K562 (cell line): ENCODE data around the gene BSN. TPM values are rescaled to one million over a fixed set of nuclear protein-coding genes. Genes with fewer than 3 reads are reported as not detected.

Experiments used
- ATAC-seq: fragments of 200-7000 bp; cut with Tn5 transposase; 3 replicates; pipeline ENCODE4 v1.9.1; 2020; ENCODE audit warnings: moderate library complexity
- BruUV-seq: library from RNA; stranded (reverse); fragments of 400-500 nt; replicated peaks from 2 replicates; lab custom pipeline; 2021; lab: Mats Ljungman, UMichigan
- CTCF ChIA-PET: fragments of 300-600 bp; formaldehyde crosslinking; extraction: SDS; loops from one replicate; lab custom pipeline; 2021; ENCODE audit warnings: low intra/inter-chr PET ratio; lab: Yijun Ruan, JAX
- POLR2A ChIA-PET: fragments of 300-600, 350-650 bp; sonication (Branson Sonifier 250); formaldehyde crosslinking; extraction: SDS; loops from one replicate; lab custom pipeline; 2021; ENCODE audit warnings: antibody characterized with exemption, inconsistent platforms; lab: Yijun Ruan, JAX
- DNase-seq, 4 experiments: peaks; one replicate each; pipeline versions ENCODE4 v3.0.0 to v3.0.0-alpha.2; 2011 to 2018; ENCODE audit warnings: low spot score in 3 of 4, mixed read lengths in 3 of 4; ENCODE audit errors: extremely low read depth in 1 of 4
- FAIRE-seq: peaks from 2 replicates; lab custom pipeline; 2011; peaks lifted over from hg19 to GRCh38; lab: Jason Lieb, UNC
- H2AFZ ChIP-seq: 2 replicates; pipeline ENCODE4 v1.6.0; 2011; ENCODE audit warnings: low read depth, low read length, control low read depth, inconsistent platforms
- H3K27ac ChIP-seq: fragments of 200-600 bp; 3 replicates; pipeline ENCODE4 v1.8.0; 2011; ENCODE audit warnings: low read depth, mild to moderate bottlenecking, control low read depth, inconsistent platforms, low read length, moderate library complexity, mixed read lengths; ENCODE audit errors: extremely low read depth
- H3K27me3 ChIP-seq, 2 experiments: fragments of 300-600 bp in 1 of 2; 2 replicates in 1 of 2; 3 replicates in 1 of 2; pipeline versions ENCODE4 v1.6.0 to v1.8.0; 2011; ENCODE audit warnings: inconsistent platforms in 2 of 2, low read length in 2 of 2, mild to moderate bottlenecking in 1 of 2, mixed read lengths in 1 of 2, moderate library complexity in 1 of 2; ENCODE audit not compliant: control insufficient read depth in 2 of 2, insufficient read depth in 2 of 2
- H3K36me3 ChIP-seq: fragments of 300-600 bp; 3 replicates; pipeline ENCODE4 v1.8.0; 2011; ENCODE audit warnings: mild to moderate bottlenecking, low read length, inconsistent platforms; ENCODE audit not compliant: control insufficient read depth, insufficient read depth
- H3K4me1 ChIP-seq, 2 experiments: fragments of 200-600 bp in 1 of 2; replicated peaks in 1 of 2; 2 replicates in 1 of 2; 3 replicates in 1 of 2; pipeline versions ENCODE4 v1.5.1 to v1.8.0; 2011; ENCODE audit warnings: inconsistent platforms in 2 of 2, low read length in 2 of 2, mild to moderate bottlenecking in 1 of 2, mixed read lengths in 1 of 2, moderate library complexity in 1 of 2; ENCODE audit not compliant: control insufficient read depth in 2 of 2, insufficient read depth in 2 of 2
- H3K4me2 ChIP-seq: 2 replicates; pipeline ENCODE4 v1.6.1; 2011; ENCODE audit warnings: low read length, control low read depth, inconsistent platforms, mixed read lengths; ENCODE audit not compliant: insufficient read depth
- H3K4me3 ChIP-seq: fragments of 200-600 bp; sonication (generic), shearing (Covaris generic); 2 replicates; pipeline ENCODE4 v1.5.1; 2016; ENCODE audit warnings: control low read depth, inconsistent platforms
- H3K79me2 ChIP-seq: fragments of 200-600 bp; 3 replicates; pipeline ENCODE4 v1.8.0; 2011; ENCODE audit warnings: low read length, inconsistent platforms; ENCODE audit not compliant: control insufficient read depth, insufficient read depth
- H3K9ac ChIP-seq, 2 experiments: 2 replicates each; pipeline versions ENCODE4 v1.6.0 to v1.6.1; 2011; ENCODE audit warnings: low read depth in 2 of 2, low read length in 2 of 2, control low read depth in 1 of 2, inconsistent platforms in 1 of 2, mild to moderate bottlenecking in 1 of 2, mixed read lengths in 1 of 2; ENCODE audit not compliant: insufficient read depth in 1 of 2
- H3K9me1 ChIP-seq: one replicate; pipeline ENCODE4 v1.6.0; 2011; ENCODE audit warnings: inconsistent platforms, mild to moderate bottlenecking, low read length, moderate library complexity; ENCODE audit not compliant: control insufficient read depth, insufficient read depth
- H3K9me3 ChIP-seq: replicated peaks from 2 replicates; pipeline ENCODE4 v1.5.1; 2011; ENCODE audit warnings: low read depth, low read length, inconsistent platforms; ENCODE audit not compliant: control insufficient read depth, insufficient read depth
- H4K20me1 ChIP-seq: replicated peaks from 2 replicates; pipeline ENCODE4 v1.6.1; 2011; ENCODE audit warnings: low read length, inconsistent platforms, mixed read lengths; ENCODE audit not compliant: control insufficient read depth, insufficient read depth
- AFF4 ChIP-seq: sonication (generic); formaldehyde crosslinking; IDR thresholded peaks from 2 replicates; pipeline ENCODE4 v1.8.0; 2023; ENCODE audit warnings: mild to moderate bottlenecking, missing genetic modification reagents
- CEBPG ChIP-seq, 3 experiments: fragments of 200-800 bp in 1 of 3; sonication (Bioruptor generic) in 1 of 3; sonication (generic) in 1 of 3; formaldehyde crosslinking in 1 of 3; IDR thresholded peaks in 2 of 3; conservative IDR thresholded peaks in 1 of 3; 2 replicates each; pipeline versions ENCODE4 v1.6.1 to v1.8.0; 2016 to 2022; ENCODE audit warnings: missing compliant biosample characterization in 2 of 3, missing genetic modification characterization in 2 of 3, mild to moderate bottlenecking in 1 of 3, missing genetic modification reagents in 1 of 3
- NELFE ChIP-seq: IDR thresholded peaks from 2 replicates; pipeline ENCODE4 v1.6.1; 2011; ENCODE audit warnings: mild to moderate bottlenecking; ENCODE audit not compliant: insufficient read depth, insufficient read length
- ZNF407 ChIP-seq: fragments of 450-650 bp; IDR thresholded peaks from 2 replicates; pipeline ENCODE4 v1.6.1; 2016; ENCODE audit warnings: low read depth
- in situ Hi-C: fragments of 300-500 bp; cut with MboI; formaldehyde crosslinking; loops from 4 replicates; pipeline ENCODE4 v1.15.0; 2018; ENCODE audit warnings: inconsistent platforms, mixed read lengths
- intact Hi-C: fragments of 100-400 bp; cut with micrococcal nuclease; formaldehyde crosslinking; loops from 2 replicates; pipeline ENCODE4 v1.14.2; 2022
- polyA plus RNA-seq, 8 experiments: library from polyadenylated mRNA; depleted of rRNA in 4 of 8; stranded (reverse) in 5 of 8; unstranded in 3 of 8; fragments of >200 nt; fragmentation: Nextera tagmentation in 2 of 8; fragmentation: Illumina TruSeq in 1 of 8; extraction: Ambion mirVana in 2 of 8; extraction: Trizol in 1 of 8; gene quantifications; 2 replicates each; pipeline versions ENCODE4 v1.2.1 to v1.2.3, GENCODE V29; 2011 to 2014; ENCODE audit warnings: inconsistent platforms in 1 of 8, missing spikeins in 1 of 8
- total RNA-seq, 7 experiments: library from RNA; depleted of rRNA in 6 of 7; stranded (reverse); fragments of >200 nt in 6 of 7; fragmentation: Illumina TruSeq in 2 of 7; extraction: Trizol in 2 of 7; gene quantifications; 2 replicates each; pipeline versions ENCODE4 v1.2.1 to v1.2.3, GENCODE V29; 2011 to 2021; ENCODE audit warnings: low replicate concordance in 1 of 7

BSN gene
- total and polyA plus RNA-seq, 9 of the 15 experiments (the other 6 are each of a cell fraction or from before 2014, with no cell fraction given), result 0.03 to 1.5 (median 0.29) TPM

- no peak for TF ChIP-seq AFF4 (CRISPR knock-in tag)
Observed at GRCh38 chr3:49523756-49524747, 30.2 kb upstream of the BSN start (continued).

GRCh38 chr3:49529567-49529966, 24.7 kb upstream of the BSN start:
- H3K27ac ChIP-seq, result no peak overlapping the region
- H3K4me1 ChIP-seq, result peaks cover 5% of the 10 kb centered on the region in 2 experiments; a peak in 4 of 5 replicates
- H3K79me2 ChIP-seq, result no peaks in the 10 kb centered on the region
- BruUV-seq, result no TSS peak
- intact Hi-C loops (no loop called here), in situ Hi-C loops (no loop called here)
- H3K9me3 ChIP-seq, result no peaks in the 10 kb centered on the region
- ChIA-PET CTCF (no interaction called here), POLR2A (interaction anchor here (0.6 to 0.9 kb wide), 3 partner anchors 8 to 36 kb away, joined by 3 to 6 read pairs (median 4); no protein-coding TSS in a partner anchor)
- no peak overlapping the region for H3K4me3 ChIP-seq
- no peak overlapping the region for H2AFZ ChIP-seq
- no peak overlapping the region for H3K9ac ChIP-seq
- no peak for ATAC-seq
- FAIRE-seq, result no peak
- DNase-seq, result no peak
- peaks cover 3% of the 10 kb centered on the region for H3K9me1 ChIP-seq
- H3K27me3 ChIP-seq, result no peaks in the 10 kb centered on the region
- no peak overlapping the region for H3K4me2 ChIP-seq
- H4K20me1 ChIP-seq, result no peaks in the 10 kb centered on the region
- H3K36me3 ChIP-seq, result peaks cover 37% of the 10 kb centered on the region; the same call in 2 of the 3 replicates
- no peak for TF ChIP-seq NELFE
- TF ChIP-seq CEBPG (CRISPR knock-in tag; IDR thresholded peaks at IDR 0.05), result no peak
- no peak for TF ChIP-seq CEBPG (tag; conservative IDR thresholded peaks at IDR 0.05 in 1 of 2, IDR thresholded peaks at IDR 0.05 in 1 of 2)
- TF ChIP-seq ZNF407, result no peak
